ENCODE data around the gene AQP12B.

The AQP12B gene

DNA sequence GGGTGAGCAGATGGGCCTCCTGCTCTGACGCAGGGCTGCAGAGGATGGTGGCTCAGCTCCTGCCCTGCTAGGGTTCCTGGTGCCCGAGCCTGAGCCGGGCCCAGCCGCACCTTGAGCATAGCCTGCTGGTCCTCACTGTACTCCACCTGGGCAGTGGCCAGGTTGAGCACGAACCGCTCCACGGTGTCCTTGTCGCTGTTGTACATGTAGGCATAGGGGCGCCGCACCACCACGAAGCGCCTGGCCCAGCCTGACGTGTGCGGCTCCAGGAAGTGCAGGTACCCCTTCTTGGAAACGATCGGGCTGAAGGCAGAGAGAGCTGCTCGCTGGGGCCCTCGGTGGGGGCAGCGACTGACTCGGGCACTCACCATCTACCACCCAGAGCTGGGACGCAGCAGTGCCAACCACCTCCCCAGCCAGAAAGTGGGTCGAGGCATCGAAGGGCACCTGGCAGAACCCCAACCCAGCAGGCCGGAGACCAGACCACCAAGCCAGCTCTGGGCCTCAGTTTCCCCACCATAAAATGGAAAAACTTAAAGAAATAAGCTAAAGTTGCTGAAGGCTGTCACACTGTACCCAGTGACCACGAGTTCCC lies 36.3 kb upstream of the AQP12B start:
- DNase-seq (ENCODE audit: low read depth in 2 of 2, low spot score in 1 of 2): no peak

DNA sequence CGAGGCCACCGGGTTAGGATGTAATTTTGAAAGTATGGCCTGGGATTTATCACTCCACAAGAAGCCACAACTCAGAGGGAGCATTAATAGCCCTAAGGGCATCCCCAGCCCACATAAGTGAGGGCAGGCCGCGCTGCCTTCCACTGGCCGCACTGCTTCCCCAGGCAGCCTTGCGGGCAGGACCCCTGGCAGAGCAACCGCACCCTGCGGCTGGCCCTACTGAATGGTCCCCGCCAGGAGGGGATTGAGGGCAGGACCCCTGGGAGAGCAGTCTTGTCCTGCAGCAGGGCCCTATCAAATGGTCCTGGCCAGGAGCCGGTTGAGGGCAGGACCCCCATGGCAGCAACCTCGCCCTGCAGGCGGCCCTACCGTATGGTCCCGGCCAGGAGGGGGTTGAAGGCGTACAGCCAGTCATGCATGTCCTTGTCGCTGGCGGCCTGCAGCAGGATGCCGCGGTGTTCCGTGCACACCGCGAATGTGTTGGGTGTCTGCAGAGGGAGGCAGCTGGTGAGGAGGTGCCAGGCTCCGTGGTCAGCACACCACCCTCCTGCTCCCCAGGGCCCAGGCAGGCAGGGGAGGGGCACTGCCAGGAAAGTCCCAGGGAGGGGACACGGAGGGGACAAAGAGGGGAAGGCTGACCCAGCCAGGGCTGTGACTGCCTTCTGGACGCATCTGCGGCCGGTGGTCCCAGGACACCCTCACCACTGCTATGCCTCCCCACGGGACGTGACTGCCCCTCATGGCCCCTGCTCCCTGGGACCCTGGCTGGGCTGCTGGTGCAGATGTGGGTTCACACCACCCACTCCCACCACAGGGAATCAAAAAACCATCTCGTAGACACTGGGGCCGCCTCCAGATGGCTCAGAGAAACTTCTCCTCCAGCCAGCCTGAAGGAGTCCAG lies 35.2 kb upstream of the AQP12B start:
- DNase-seq (ENCODE audit: low read depth in 2 of 2, low spot score in 1 of 2): no peak

DNA sequence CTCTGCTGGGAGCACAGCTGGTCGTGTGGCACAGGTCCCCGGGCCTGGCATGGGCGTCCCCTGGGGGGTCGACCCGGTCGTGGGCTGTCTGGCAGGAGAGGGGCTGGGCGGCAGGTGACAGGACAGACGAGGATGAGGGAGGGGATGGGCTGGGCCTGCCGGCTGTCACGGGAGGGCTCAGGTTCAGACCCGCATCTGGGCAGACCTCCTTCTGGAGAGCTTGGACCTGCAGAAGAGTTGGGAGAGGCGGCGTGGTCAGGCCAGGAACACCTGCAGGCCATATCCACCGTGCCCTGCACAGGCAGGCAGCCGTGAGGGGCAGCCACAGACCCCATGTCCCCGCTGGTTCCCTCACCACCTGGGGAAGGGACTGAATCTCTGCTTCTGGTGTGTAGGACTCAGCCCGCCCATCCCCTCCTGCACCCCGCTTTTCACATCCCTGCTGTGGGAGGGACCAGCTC lies 34.5 kb upstream of the AQP12B start:
- no peak for DNase-seq (ENCODE audit: low read depth in 2 of 2, low spot score in 1 of 2)

DNA sequence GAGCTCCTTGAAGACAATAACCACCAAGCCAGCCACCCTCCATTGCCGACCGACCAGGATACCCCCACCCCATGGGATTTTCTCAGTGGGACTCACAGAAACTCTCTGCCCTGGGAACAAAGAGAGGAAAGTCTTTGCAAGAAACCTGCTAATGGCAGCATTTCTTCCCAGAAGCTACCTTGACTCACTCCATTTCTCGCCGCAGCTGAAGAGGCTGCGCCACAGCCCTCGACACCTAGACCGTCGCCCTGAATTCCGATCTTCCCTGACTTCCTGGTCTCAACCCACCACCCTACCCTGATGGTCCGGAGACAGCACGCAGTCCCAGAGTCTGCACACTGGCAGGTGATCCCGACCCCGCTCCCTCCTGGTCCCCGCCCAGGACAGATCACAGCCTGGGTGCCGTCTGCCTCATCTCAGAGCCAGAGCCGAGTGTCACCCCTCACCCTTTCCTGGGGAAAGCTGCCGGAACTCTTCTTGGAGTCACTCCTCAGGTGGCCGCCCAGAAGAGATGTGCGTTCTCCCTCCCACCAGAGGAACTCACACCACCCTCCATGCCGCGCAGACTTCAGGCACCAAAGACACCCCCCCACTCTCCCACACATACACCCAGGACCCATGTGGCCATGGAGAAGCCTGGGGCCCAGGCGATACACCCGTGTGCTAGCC lies 33.6 kb upstream of the AQP12B start:
- no peak for DNase-seq (ENCODE audit: low read depth in 2 of 2, low spot score in 1 of 2)

DNA sequence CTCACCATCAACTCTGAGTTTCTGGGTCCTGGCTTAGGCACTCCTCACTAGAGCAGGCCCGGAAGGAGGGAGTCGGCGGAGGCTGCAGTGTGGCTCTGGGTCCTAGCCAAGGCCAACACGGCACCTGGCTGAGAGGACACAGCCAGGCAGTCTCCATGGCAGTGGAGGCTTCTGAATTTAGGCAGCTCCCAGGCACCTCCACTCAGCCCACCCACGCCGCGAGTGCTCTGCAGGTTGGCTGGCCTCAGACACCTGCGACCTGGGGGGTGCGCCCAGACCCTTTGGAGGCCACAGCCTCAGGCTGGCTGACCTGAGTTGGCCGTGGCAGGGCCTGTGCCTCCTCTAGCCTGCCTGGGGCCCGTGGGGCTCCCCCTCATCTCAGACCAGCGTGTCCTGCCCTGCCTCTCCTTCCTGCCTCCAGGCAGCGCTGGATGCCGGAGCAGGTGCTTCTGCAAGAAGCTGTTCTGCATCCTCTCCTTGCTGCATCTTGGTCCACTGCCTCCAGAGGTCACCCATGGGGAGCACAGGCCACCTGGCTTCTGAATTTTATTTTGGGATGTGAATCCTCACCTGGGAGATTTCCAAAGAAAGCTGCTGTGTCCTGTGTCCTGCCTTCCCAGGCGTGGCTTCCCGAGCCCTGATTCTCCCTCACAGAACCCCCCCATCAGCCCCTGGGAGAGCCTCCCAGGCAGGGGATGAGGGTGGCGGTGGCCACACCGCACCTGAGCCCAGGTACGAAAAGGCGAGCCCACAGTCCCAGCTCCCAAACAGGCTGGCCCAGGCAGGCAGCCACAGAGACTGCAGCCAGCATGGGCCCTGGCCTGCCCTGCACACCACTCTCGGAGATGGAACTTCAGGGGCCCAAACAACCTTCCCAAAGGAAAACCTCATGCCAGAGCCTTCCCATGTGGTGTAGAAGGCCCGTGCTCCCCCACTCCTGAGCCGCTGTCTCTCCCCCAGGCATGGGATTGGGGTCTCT lies 32.4 kb upstream of the AQP12B start:
- no peak for DNase-seq (ENCODE audit: low read depth in 2 of 2, low spot score in 1 of 2)

DNA sequence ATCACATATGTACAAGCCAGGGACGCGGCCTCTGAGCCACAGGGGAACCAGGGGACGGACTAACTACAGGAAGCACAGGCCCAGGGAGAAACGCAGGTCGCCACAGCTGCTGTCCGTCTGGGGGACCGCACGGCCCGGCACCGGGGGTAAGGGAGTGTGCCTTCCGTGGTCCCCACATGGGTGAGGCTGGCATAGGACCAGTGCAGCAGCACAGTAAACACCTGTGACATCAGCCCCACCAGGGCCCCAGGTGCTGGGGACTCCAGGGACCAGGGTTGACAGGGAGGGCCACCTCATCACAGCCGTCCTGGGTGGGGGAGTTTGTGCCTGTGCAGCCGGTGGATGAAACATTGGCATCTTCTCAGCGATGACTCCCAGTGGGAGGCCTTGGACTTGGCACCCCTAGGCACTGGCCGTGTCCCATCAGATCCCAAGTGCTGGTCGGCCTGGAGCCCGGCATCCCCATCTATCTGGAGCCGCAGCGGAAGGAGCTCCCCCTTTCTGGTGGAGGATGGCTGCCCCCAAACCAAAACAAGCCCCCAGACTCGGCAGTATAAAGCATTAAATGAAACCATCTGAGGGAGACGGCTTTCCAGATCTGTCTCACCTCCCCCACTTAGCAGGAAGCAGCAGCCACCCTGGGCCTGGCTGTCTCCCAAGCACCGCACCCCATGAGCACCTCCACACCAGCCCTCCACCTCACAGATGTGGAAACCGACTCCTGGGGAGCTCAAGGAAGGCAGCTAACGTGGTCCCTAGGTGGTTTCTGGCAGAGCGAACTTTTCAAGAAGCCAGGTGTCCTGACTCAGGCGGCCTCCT lies 31.5 kb upstream of the AQP12B start:
- no peak for DNase-seq (ENCODE audit: low read depth in 2 of 2, low spot score in 1 of 2)

DNA sequence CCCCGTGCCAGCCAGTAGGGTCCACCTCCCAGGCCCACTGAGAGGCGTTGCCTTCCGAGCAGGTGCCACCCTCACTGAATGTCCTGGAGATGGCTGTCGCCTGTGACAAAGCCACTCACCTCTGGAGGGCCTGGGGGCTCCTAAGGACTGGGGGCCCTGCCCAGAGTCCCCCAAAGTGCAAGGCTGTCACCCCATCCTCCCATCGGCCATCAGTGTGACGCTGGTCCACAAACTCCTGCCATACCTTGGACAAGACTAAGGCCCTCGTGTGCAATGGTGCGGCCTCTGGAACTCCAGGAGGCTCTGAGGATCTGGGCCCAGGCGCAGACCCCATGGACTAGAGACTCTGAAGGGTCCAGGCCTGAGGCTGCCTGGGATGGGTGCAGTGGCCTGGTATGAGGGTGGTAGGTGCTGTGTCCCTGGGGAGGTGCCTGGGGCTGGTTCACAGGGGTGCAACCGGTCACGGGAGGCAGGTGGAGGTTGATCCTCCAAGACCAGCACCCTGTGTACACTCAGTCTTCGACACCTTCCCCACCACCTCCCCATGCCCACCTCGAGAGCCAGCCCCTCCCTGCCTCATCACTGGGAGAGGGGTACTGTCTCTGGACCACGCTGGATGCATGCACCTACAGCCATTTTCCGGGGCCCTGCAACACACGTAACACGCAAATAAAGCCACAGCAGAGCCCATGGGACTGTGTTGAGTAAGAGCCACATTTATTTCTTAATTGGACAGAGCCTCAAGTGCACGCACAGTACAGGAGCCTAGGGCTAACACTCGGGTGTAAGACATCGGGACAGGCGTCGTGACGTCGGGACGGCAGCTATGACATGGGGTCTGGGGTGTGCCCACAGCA lies 30.6 kb upstream of the AQP12B start:
- DNase-seq (ENCODE audit: low read depth in 2 of 2, low spot score in 1 of 2): no peak

DNA sequence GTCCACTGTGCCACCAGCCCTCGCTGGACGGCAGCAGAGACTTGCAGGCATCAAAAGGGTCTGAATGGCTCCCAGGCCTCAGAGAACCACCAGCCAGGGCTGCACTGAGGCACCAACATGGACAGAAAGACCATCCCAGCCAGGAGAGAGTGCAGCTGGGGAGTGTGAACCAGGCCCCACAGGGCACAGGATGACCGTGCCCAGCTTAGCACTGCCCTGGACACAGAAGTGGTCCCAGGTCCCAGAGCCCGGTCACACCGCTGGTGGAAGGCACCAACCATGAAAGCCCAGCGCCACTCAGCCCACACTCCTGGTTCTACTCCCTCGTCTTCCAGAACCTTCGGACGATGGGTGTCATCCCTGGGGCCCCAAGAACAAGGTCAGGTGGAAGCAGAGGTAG lies 29.4 kb upstream of the AQP12B start:
- DNase-seq (ENCODE audit: low read depth in 2 of 2, low spot score in 1 of 2): no peak

DNA sequence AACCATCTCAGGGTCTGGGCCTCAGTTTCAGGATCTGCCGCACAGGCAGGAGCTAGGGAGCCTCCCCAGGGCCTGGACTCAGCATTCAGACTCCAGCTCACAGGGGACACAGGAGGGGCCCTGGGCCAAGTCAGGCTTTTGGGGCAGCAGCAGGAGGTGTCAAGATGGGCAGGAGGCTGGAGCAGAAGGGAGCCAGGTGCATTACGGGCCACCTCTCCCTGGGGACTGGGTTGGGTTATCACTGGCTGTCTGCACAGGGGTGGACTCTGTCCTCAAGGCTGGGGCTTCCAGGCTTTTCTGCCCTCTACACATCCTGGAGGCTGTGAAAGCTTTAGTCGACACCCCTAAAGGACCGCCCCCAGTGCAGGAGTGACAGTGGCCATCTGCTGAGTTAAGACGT lies 29.0 kb upstream of the AQP12B start:
- DNase-seq (ENCODE audit: low read depth in 2 of 2, low spot score in 1 of 2): no peak

DNA sequence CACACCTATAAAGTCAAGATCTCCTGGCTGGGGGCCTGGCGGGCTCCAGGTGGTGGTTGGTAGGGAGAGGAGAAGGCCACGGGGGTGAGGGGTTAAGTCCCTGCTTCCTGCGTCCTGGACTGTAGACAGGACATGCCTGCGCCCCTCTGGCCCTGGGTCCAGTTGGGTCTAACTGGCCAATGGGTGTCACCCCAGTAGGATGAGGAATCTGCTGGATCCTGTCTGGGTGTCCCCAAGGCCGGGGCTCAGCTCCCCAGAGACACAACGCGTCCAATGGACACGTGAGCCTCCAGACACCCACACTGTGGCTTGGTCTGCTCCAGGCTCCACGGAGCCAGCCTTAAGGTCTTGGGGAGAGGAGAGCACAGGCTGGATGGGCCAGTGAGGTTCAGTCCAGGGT lies 28.6 kb upstream of the AQP12B start:
- no peak for DNase-seq (ENCODE audit: low read depth in 2 of 2, low spot score in 1 of 2)

DNA sequence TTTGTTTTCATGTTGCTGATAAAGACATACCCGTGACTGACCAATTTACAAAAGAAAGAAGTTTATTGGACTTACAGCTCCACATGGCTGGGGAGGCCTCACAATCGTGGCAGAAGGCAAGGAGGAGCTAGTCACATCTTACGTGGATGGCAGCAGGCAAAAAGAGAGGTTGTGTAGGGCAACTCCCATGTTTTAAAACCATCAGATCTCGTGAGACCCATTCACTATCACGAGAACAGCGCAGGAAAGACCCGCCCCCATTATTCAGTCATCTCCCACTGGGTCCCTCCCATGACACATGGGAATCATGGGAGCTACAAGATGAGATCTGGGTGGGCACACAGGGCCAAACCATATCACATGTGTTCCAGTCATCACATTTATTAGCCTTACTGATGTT lies 25.8 kb upstream of the AQP12B start:
- DNase-seq (ENCODE audit: low read depth in 2 of 2, low spot score in 1 of 2): no peak

DNA sequence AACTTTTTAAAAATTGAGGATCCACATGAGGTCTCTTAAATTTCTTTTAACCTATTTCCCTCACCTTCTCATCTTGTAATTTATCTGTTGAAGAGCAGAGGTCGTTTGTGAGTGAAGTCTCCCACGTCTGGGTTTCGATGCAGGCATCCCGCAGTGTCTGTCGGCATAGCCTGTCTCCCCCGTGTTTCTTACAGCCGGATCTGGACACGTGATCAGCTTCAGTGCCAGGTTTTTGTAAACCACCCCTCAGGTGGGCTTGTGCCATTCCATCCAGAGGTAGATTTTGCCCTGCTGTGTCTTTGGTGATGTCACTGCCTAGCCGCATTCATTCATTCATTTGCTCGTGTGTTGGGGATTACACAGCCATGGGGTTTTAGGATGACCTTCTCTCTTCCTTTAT lies 25.1 kb upstream of the AQP12B start:
- DNase-seq (ENCODE audit: low read depth in 2 of 2, low spot score in 1 of 2): no peak

DNA sequence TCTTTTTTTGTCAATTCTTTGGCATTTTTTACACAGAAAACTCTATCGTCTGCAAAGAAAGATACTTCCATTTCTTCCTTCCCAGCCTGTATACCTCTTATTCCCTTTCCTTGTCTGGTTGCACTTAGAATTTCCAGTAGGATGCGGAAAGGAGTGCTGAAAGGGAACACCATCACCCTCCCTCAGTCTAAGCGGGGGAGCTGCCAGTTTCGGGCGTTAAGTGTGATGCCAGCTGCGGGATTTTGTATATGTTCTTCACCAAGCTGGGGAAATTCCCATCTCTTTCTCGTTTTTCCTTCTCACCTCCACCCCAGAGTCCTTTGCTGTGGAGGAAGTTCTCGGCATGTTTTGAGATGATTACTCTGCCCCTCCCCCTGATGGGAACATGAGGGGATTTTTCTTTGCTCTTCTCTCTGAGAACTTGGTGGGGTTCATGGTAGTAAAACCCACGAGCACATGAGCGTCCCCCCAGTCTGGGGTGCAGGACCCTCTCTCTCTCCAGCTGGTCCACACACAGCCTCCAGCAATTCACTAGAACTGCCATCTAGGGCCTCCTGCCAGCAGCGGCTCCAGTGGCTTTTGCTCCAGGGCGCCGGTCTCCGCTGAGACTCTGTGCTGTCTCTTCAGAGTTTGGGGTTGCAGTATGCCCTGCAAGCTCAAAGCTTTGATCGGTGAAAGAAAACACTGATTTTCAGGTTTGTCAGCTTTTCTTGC lies 24.5 kb upstream of the AQP12B start:
- no peak for DNase-seq (ENCODE audit: low read depth in 2 of 2, low spot score in 1 of 2)

DNA sequence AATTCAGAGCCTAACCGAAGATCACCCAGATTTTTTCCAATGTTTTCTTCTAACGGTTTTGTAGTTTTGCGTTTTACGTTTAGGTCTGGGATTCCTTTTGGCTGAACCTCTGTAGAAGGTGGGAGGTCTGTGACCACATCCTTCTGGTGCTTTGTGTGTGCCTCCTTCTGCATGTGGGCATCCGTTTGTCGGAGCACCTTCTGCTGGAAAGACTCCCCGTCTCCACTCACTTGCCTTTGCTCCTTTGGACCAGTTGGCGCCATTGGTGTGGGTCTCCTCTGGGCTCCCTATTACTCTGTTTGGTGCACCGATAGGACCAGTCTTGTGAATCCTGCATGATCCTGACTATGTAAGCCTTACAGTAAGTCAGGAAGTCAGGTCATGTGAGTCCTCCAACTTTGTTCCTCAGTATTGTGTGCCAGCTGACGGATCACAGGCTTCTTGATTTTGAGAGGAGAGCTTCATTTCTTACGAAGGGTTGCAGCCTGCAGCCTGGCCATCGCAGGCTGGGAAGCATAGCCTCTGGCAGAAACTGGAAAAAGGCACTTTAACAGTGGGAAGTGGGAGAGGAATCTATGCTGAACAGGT lies 22.6 kb upstream of the AQP12B start:
- DNase-seq (ENCODE audit: low read depth in 2 of 2, low spot score in 1 of 2): no peak

DNA sequence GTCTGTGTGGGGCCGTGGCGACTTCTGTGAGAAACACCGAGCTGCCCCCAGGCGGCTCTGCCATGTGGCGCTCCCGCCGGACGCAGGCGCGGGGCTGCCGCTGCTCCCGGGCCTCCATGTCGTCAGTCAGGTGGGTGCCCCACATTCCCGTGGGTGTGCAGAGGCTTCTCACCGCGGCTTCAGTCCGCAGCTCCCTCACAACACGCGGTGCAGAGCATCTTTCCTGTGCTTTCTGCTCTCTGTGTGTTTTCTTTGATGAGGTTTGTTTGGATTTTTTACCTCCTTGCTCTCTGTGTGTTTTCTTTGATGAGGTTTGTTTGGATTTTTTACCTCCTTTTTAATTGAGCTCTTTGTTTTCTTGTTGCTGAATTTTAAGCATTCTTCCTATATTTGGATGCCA lies 22.0 kb upstream of the AQP12B start:
- peak in 1 of 2 donors; percentile 8 for DNase-seq (ENCODE audit: low read depth in 2 of 2, low spot score in 1 of 2)

DNA sequence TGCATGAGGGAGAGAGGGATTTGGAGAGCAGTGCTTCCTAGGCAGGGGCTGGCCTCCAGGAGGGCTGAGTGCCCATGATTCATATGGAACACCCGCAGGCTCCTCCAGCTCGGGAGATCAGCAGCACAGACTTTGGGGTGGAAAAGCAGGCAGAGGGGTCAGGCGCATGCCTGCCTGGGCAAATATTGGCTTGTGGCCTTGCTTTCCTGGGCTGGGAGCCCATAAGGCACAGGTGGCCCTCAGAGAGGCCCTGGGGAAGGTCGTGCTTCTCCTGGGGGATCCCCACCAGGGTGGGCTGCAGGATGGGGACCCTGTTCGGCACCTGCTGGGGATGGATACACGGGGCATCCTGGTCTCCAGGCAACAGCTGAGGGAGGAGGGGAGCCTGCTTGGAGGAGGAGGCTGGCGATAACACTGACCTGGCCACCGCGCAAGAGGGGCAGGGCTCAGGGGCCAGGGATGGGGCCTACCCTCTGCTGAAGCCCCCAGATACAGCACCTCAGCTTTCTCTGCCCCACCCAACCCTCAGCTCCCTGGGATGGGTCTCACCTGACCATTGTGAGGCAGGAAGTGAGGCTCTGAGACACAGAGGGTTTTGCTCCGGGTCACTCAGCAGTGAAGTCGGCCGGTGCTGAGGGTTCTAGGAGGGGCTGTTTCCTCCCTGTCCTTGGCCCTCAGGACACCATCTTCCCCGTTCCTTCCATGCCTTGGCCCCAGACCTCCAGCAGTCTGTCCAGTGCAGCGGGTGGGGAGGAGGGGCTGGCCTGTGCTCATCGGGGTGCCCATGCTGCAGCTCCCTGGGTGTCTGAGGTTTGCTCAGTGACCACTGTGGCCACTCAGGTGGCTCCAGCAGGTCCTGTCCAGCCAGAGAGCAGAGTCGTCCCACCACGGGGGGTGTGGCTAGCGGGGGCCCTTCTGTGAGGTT lies 21.0 kb upstream of the AQP12B start:
- DNase-seq (ENCODE audit: low read depth in 2 of 2, low spot score in 1 of 2): no peak

DNA sequence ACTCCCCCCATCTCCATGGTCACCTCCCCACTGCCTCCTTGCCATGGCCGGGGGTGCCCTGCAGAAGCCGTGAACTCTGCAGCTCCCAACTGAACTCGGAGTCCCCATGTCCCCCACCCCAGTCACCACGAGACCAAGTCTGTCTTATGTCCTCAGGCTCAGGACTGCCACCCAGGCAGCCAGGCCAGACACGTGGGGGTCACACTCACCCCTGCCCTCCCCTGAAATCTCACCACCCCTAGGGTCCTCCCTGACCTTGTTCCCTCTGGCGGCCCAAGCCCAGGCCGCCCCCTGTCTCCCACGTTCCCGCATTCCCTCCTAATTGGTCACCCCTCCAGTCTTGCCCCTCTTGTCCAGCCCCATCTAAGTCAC lies 19.9 kb upstream of the AQP12B start:
- no peak for DNase-seq (ENCODE audit: low read depth in 2 of 2, low spot score in 1 of 2)
